NCI-H1417 (cell line): ENCODE data around the gene SCN2A.

Source experiments
- DNase-seq, 3 experiments: peaks; one replicate each; lab custom pipeline; 2025; lab: John Stamatoyannopoulos, UW

The SCN2A gene

DNA sequence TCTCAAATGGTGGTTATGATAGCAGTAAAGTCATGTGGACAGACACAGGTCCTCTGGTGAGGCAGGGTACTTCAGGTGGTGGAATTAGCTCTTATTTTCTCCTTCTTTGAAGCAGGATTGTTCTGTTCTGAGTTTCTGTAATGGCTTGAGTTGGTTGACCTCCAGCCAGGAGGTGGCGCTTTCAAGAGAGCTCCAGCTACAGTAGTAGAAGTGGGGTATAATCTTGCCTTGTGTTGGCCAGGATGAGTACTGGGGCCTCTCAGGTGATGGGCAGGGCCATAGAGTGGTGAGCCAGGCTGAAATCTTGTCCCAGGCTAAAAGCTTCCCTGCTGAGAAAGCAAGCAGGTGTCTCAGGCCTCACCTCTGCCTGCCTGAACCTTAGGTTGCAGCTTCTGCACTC, 177.8 kb downstream of the SCN2A start:
- no peak for DNase-seq

DNA sequence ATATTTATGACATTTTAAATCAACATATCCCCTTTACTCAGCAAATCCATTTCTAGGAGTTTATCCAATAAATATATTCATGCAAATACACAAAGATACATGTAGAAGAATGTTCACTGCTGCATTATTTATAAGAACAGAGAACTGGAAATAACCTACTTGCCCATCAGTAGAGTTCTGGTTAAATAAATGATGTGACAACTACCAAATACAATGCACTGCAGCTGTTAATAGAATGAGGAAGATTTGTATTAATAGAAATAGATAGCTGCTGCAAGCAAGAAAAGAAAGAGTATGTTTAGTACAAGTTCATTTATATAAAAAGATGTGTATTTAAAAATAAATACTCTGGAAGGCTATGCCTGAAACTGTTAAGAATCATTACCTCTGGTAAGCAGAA, 181.0 kb downstream of the SCN2A start:
- no peak for DNase-seq

DNA sequence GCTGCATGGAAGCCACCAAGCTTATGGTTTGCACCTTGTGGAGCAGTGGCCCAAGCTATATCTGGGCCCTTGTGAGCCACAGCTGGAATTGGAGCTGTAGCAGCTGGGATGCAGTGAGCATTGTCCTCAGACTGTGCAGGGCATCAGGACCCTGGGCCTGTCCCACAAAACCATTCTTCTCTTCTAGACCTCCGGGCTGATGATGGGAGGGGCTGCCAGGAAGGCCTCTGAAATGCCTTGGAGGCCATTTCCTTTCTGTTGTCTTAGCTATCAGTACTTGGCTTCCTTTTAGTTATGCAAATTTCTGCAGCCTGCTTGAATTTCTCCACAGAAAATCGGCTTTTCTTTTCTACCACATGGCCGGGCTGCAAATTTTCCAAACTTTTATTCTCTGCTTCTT, 183.9 kb downstream of the SCN2A start:
- DNase-seq = no peak

DNA sequence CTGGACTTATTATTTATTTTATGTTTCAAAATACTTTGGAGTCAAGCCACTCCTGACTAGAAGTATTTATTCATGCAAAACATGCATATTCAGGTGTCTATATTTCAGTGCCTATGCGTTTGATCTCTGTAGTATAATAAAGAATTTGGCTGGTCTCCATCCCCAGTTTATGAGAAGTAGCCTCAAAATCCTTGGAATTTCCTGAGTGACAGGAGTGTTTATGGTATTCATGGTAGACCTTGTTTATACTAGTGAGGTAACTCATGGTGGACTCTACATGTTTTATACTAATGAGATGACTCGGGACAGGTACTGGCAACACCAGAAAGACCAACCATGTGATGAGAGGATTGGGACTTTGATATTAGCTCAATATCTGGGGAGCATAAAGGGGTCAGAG, 186.3 kb downstream of the SCN2A start:
- DNase-seq = no peak

DNA sequence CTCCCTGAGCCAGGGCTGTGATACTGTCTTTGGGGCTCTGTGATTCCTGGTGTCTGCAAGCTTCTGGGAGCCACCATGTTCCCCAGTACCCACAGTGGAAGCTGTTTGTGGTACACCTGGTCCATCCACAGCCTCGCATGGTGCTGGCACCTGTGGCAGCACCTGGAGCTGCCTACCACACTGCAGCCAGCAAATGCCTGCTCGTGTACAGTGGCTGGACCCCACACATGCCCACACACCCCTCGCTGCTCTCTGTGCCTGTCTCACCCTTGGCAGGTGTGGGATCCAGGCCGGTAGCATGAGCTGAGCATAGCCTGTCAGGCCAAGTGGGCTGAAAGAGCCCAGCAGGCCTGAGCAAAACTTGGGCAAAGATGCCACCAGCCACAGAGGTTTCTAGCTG, 188.5 kb downstream of the SCN2A start:
- no peak for DNase-seq

DNA sequence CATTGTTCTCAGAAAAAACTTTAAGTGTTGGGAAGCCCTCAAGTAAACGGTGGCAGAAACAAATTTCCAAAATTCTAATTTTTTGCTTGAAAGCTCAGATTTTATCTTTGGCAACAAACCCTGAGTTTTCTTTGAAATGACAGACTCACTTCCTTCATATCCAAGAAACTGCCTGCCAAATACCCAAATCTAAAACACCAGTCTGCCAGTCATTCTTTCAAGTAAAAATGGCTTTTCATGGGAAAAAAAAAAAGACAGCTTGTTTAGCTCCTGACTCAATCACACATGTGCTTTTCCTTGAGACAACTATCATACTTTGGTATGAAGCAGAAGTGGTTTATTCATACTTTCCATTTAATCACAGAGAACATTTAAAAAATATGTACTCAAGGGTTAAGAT, 189.7 kb downstream of the SCN2A start:
- no peak for DNase-seq

DNA sequence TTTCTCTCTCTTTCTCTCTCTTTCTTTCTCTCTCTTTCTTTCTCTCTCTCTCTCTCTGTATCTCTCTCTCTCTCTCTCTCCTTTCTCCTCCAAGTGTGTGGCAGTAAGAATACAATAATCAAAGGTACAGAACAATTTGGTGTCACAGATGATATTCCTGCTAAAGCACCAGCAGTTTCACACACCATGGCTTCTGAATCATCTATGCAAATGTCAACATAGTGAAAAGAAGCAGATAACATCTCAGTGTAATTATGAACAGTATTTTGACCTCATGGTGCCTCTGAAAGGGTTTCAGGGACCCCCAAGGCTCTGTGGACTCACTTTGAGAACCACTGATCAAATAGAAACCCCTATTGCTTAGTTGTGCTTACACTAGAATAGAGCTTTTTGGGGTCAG, 191.8 kb downstream of the SCN2A start:
- DNase-seq = no peak

DNA sequence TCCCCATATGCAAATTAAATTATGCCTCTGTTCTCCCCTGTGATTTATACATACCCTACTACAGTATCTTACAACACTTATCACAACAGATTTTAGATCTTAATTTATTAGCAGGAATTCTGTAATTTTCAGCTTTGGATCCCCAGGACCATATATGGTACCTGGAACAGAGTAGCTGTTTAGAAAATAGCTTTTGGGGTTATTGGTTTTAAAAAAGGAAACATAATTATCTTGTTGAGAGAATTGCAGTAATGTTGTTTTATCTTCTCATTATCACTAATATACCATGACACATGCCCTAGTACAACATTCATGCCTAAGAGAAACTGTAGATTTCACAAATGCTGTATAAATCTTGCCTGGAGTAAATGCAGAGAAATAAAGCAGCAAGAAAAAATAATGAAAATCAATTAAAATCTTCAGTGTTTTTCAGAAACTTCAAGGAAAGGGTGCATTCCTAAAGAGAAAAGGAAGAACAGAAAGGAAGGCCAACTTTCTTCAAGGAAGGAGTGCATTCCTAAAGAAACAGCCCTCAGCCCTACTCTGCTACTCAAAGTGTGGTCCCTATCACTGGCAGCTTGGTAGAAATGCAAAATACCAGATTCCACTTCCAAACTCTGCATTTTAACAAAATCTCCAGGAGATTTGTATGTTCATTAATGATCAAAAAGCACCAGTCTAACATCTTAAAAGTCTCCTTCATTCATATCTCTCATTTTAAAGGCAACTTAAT, 193.2 kb downstream of the SCN2A start:
- no peak for DNase-seq

DNA sequence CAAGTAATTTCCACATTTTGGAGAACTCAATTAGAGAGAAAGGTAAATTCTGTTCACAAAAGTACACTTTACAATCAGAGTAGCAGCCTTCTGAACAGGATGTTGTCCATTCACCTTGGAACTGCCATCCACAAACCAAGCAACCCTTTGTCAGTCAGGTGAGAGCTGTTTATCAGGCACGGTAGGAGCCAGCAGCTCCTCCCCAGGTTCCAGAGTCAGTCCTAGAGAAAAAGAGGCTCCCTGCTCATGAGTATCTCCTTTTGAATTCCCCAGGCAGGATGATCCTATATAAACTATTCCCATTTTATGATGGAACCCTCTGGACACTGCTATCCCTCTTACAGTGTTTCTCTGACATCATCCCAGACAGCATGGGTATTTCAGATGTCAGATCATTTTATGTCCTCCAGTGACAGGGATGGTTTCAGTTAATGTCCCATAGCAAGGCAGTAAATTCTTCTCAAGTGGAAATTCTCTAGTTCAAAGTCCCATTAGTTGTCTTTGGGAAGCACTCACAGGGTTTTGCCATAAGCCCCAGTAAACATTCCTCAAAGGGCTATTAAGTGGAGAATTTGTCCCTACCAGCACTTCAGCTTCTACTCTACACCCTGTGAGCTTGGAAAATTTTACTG, 195.8 kb downstream of the SCN2A start:
- peak in 1 of 3 experiments; percentile 43 for DNase-seq

DNA sequence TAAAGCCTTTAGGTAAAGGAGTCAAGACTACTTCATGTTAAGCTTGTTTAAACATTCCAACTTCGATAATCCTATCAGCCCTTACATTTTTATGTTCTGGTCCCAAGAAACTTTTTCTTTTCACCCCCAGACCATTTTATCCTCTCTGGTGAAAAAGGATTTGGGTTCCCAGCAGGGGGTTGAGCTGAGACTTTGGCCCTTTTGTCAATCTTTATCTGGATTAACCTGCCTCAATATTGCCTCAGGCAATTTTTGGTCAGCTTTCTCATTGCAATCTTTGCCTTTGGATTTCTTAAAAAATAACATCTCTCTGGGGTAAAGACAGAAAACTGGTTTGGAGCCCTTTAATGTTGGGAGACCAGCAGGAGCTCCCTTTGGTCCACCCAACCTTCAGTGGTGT, 196.4 kb downstream of the SCN2A start:
- DNase-seq = no peak

DNA sequence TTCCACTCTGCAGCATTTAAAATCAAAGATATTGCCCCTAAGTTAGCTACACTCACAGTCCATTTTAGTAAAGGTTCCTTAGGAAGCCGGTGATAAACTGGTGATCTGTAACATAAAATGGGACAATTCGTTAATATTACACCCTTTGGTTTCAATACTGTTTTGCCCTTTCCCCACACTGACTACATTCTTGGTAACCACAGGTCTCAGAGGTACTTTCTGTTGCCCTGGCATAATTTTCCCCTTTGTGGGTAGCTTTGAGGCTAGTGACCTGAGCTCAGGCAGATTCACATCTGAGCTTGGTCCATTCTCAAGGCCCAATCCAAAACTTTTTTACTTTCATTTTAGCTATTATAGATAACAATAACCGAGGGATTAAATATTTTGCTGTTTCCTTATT, 197.3 kb downstream of the SCN2A start:
- DNase-seq = no peak

DNA sequence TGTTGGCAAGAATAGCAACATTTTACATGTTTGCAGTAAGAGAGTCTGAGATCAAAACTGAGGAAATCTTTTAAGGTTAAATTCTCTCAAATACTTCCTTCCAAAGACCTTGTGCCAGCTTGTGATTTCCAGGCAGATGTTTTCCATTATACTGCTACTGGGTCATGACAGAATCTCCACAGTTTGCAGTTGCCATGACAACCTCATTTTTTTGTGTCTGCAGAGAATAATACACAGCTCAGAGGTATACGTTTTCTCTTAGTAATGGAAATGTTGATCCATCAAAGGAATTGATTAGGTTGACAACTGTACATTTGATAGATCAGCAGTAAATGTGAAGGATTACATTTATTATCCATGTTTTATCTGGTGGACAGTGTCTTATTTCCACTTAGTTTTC, 201.2 kb downstream of the SCN2A start:
- peak in 1 of 3 experiments; percentile 8 for DNase-seq
